Measurements from ENCODE around the gene RBMS1.

DNA sequence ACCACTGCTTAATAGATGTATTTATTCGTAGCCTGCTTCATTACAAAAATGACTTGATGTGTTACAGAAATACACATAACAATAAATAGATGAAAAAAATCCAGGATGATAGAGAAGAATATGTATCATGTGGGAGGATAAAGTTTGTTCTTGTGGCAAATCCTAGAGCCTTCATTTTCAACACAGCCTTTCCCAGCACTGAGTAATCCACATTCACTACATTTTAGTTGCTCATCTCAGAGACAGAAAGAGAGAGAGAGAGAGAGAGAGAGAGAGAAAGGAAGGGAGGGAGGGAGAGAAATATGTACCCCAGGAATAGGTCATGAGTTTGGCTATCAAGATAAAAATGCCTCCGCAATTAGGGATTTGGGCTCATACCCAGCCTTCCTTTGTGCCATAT, 144.3 kb downstream of the RBMS1 start:
- TF ChIP-seq BHLHE40 (IDR thresholded peaks at IDR 0.05; ENCODE audit: low read depth, low read length) (no peak), RFX5 (IDR thresholded peaks at IDR 0.05) (no peak), CEBPB (IDR thresholded peaks at IDR 0.05) (no peak), KDM1A (IDR thresholded peaks at IDR 0.05; ENCODE audit: low read depth) (no peak), EP300 (IDR thresholded peaks at IDR 0.05) (no peak), RAD21 (conservative IDR thresholded peaks at IDR 0.05 in 1 of 2, IDR thresholded peaks at IDR 0.05 in 1 of 2) (no peak), MAZ (IDR thresholded peaks at IDR 0.05; ENCODE audit: borderline replicate concordance, low read depth, low read length) (no peak)
- TF ChIP-seq, protein P1, sequence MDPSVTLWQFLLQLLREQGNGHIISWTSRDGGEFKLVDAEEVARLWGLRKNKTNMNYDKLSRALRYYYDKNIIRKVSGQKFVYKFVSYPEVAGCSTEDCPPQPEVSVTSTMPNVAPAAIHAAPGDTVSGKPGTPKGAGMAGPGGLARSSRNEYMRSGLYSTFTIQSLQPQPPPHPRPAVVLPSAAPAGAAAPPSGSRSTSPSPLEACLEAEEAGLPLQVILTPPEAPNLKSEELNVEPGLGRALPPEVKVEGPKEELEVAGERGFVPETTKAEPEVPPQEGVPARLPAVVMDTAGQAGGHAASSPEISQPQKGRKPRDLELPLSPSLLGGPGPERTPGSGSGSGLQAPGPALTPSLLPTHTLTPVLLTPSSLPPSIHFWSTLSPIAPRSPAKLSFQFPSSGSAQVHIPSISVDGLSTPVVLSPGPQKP (IDR thresholded peaks at IDR 0.05; ENCODE audit: low read depth, low read length), result no peak
- TF ChIP-seq, protein P2, sequence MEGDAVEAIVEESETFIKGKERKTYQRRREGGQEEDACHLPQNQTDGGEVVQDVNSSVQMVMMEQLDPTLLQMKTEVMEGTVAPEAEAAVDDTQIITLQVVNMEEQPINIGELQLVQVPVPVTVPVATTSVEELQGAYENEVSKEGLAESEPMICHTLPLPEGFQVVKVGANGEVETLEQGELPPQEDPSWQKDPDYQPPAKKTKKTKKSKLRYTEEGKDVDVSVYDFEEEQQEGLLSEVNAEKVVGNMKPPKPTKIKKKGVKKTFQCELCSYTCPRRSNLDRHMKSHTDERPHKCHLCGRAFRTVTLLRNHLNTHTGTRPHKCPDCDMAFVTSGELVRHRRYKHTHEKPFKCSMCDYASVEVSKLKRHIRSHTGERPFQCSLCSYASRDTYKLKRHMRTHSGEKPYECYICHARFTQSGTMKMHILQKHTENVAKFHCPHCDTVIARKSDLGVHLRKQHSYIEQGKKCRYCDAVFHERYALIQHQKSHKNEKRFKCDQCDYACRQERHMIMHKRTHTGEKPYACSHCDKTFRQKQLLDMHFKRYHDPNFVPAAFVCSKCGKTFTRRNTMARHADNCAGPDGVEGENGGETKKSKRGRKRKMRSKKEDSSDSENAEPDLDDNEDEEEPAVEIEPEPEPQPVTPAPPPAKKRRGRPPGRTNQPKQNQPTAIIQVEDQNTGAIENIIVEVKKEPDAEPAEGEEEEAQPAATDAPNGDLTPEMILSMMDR (IDR thresholded peaks at IDR 0.05), result no peak
- TF ChIP-seq, protein P3, sequence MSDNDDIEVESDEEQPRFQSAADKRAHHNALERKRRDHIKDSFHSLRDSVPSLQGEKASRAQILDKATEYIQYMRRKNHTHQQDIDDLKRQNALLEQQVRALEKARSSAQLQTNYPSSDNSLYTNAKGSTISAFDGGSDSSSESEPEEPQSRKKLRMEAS (IDR thresholded peaks at IDR 0.05), result no peak
